WERI-Rb-1 (cell line): Measurements from ENCODE around the gene NKX1-2.

Experiments used
- DNase-seq: peaks from one replicate; pipeline ENCODE4 v3.0.0-alpha.2; 2020
- H3K27ac ChIP-seq: fragments of 250-450 bp; sonication (Bioruptor Pico); 2 replicates; pipeline ENCODE4 v1.5.1; 2020; ENCODE audit warnings: mild to moderate bottlenecking, moderate library complexity
- H3K27me3 ChIP-seq: fragments of 250-450 bp; sonication (Bioruptor Pico); 2 replicates; pipeline ENCODE4 v1.5.1; 2021; ENCODE audit warnings: mild to moderate bottlenecking, low read depth, moderate library complexity; ENCODE audit not compliant: insufficient read depth, severe bottlenecking
- H3K36me3 ChIP-seq: fragments of 250-450 bp; sonication (Bioruptor Pico); 2 replicates; pipeline ENCODE4 v1.5.1; 2020; ENCODE audit warnings: mild to moderate bottlenecking, moderate library complexity
- H3K4me3 ChIP-seq: 2 replicates; pipeline ENCODE4 v1.5.1; 2011; ENCODE audit warnings: low read depth, mild to moderate bottlenecking, control low read depth, low read length
- H3K9me3 ChIP-seq: fragments of 250-450 bp; sonication (Bioruptor Pico); 2 replicates; pipeline ENCODE4 v1.5.1; 2021; ENCODE audit warnings: mild to moderate bottlenecking, moderate library complexity; ENCODE audit not compliant: severe bottlenecking
- TF ChIP-seq, protein P1 (sequence below): IDR thresholded peaks from 2 replicates; pipeline ENCODE4 v1.5.1; 2011; ENCODE audit warnings: low read depth, mild to moderate bottlenecking, control low read depth, inconsistent platforms, low read length

NKX1-2 gene

GRCh38 chr10:124422742-124423141 lies 27.1 kb downstream of the NKX1-2 start:
- Histone ChIP-seq H3K36me3 (no peaks in the 10 kb centered on the region), H3K9me3 (no peaks in the 10 kb centered on the region), H3K27me3 (no peaks in the 10 kb centered on the region), H3K27ac (no peak overlapping the region), H3K4me3 (no peak overlapping the region)
- DNase-seq: no peak
- TF ChIP-seq, protein P1, sequence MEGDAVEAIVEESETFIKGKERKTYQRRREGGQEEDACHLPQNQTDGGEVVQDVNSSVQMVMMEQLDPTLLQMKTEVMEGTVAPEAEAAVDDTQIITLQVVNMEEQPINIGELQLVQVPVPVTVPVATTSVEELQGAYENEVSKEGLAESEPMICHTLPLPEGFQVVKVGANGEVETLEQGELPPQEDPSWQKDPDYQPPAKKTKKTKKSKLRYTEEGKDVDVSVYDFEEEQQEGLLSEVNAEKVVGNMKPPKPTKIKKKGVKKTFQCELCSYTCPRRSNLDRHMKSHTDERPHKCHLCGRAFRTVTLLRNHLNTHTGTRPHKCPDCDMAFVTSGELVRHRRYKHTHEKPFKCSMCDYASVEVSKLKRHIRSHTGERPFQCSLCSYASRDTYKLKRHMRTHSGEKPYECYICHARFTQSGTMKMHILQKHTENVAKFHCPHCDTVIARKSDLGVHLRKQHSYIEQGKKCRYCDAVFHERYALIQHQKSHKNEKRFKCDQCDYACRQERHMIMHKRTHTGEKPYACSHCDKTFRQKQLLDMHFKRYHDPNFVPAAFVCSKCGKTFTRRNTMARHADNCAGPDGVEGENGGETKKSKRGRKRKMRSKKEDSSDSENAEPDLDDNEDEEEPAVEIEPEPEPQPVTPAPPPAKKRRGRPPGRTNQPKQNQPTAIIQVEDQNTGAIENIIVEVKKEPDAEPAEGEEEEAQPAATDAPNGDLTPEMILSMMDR: no peak

- H3K27me3 ChIP-seq: no peaks in the 10 kb centered on the region
- DNase-seq: no peak
- no peak overlapping the region for H3K27ac ChIP-seq
- H3K36me3 ChIP-seq: no peaks in the 10 kb centered on the region
- H3K9me3 ChIP-seq: no peaks in the 10 kb centered on the region
- H3K4me3 ChIP-seq: no peak overlapping the region
- TF ChIP-seq, protein P1: no peak
These were observed 29.6 kb downstream of the NKX1-2 start for GRCh38 chr10:124420254-124420653.

- no peak overlapping the region for H3K27ac ChIP-seq
These were observed 30.2 kb downstream of the NKX1-2 start for GRCh38 chr10:124419635-124420034.

DNA sequence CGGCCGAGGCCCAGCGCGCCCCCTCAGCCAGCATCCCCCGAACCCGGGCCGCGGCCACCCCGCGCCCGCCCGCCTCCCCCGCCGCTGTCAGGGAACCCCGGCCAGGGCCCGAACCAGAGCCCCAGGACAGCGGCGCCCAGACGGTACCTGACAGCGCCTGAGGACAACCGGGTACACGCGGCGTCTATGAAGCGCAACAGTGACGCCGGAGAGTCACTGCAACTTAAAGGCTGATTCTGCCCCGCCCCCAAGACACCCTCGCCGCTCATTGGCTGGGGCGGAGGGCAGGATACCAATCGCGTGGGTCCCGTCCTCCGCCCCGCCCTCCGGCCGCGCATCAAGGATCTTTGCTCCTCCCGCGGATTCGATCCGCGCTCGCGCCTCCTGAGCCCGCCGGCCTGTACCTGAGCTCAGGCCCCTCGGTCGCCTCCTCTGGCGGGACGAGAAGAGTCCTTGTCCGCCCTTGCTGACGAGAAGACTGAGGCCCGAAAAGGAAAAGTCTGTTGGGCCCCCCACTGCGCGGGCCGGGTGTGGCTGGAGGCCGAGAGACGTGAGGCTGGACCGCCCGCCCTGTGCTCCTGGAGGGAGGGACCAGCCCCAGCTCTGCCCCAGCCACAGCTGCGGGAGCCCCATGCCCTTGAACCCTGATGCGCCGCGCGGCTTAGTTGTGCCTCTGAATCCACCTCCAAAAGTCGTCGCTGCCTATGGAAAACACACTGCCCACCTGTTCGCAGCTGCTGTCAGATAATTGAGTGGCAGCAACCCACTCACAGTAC lies 30.9 kb downstream of the NKX1-2 start, which contains the start of gene OAT:
Gene OAT (minus strand): TSS at position 198 of the 776 bp plus-strand sequence. CDS start 6,752 bp downstream, outside the sequence.
- Histone ChIP-seq H3K9me3 (no peaks in the 10 kb centered on the region), H3K27me3 (no peaks in the 10 kb centered on the region), H3K36me3 (no peaks in the 10 kb centered on the region), H3K27ac (peak within 1 kb of the TSS; percentile 68), H3K4me3 (peak within 1 kb of the TSS; percentile 79)
- peak; percentile 98 for DNase-seq
- TF ChIP-seq, protein P1: peak; percentile 34; the same call in 1 of the 2 replicates

More at GRCh38 chr10:124419635-124420034, 30.2 kb downstream of the NKX1-2 start:
- TF ChIP-seq, protein P1: no peak
- Histone ChIP-seq H3K27me3 (no peaks in the 10 kb centered on the region), H3K4me3 (no peak overlapping the region), H3K36me3 (no peaks in the 10 kb centered on the region), H3K9me3 (no peaks in the 10 kb centered on the region)
- DNase-seq: no peak

- H3K36me3 ChIP-seq: no peaks in the 10 kb centered on the region
- H3K27me3 ChIP-seq: no peaks in the 10 kb centered on the region
- no peaks in the 10 kb centered on the region for H3K9me3 ChIP-seq
- peak; percentile 66 for DNase-seq
- peak overlapping the region; percentile 79 for H3K4me3 ChIP-seq
- peak overlapping the region; percentile 68 for H3K27ac ChIP-seq
- TF ChIP-seq, protein P1: no peak
These were observed 31.7 kb downstream of the NKX1-2 start for GRCh38 chr10:124417895-124418725.
